Measurements from ENCODE around the gene ZFYVE9. TPM values are rescaled to one million over a fixed set of nuclear protein-coding genes. Genes with fewer than 3 reads are reported as not detected.

The ZFYVE9 gene
- total RNA-seq, 1 experiment from 2014 or later = 28.4 TPM

DNA sequence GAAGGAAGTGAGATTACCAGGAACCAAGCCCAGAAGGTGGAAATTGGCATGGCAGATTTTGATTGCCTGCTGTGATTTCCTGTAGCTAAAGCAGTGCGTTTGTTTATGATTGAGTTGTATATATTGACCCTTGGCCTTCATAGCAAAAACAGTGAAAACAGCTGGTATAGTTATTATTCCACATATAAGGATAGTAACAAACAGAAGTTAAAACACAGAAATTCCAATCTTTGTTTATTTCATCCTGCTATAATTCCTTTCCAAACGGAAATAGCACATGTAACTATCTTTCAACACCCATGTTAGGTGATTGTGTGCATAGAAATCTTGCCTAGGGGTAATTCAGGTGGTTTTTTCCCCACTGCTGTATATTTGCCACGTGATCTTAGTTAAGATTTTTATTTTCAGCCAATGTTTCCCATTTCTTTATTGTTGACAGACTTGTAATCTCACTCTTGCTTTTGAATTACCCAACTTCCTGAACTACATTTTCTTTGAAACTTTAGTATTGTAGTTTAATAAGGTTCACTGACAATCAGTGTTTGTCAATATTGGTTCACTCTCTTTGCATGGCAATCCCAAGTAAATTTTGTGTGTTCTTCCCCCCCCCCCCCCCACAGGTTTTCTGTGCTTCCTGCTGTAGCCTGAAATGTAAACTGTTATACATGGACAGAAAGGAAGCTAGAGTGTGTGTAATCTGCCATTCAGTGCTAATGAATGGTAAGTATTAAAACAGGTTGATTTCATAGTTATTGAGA is 121.4 kb downstream of the ZFYVE9 start:
- H4K91ac ChIP-seq (ENCODE audit: insufficient read length, low read depth, low read length) = no peak overlapping the region
- H3K4me2 ChIP-seq (ENCODE audit: insufficient read depth, insufficient read length, low read length) = no peak overlapping the region
- H3K79me1 ChIP-seq (ENCODE audit: insufficient read depth, low read depth, low read length, poor library complexity, severe bottlenecking) = no peaks in the 10 kb centered on the region
- H3K9me3 Mint-ChIP-seq = no peaks in the 10 kb centered on the region
- no peak overlapping the region for H2BK5ac ChIP-seq (ENCODE audit: insufficient read length, low read length)
- no peak overlapping the region for H2BK120ac ChIP-seq (ENCODE audit: low read depth, low read length, poor library complexity, severe bottlenecking)
- H3K14ac ChIP-seq (ENCODE audit: insufficient read depth, low read length) = no peak overlapping the region
- no peak overlapping the region for H3K27ac ChIP-seq (ENCODE audit: insufficient read length, low read depth, low read length)
- H3K4me1 ChIP-seq (ENCODE audit: insufficient read depth, low read length) = no peaks in the 10 kb centered on the region
- H3K9me3 ChIP-seq (ENCODE audit: control insufficient read depth, low read depth, low read length) = no peaks in the 10 kb centered on the region
- no peak overlapping the region for H3K23ac ChIP-seq (ENCODE audit: insufficient read length, low read depth, low read length)
- peaks cover 7% of the 10 kb centered on the region in 2 experiments for H3K4me1 Mint-ChIP-seq
- H4K20me1 ChIP-seq (ENCODE audit: control insufficient read depth, insufficient read depth, insufficient read length) = no peaks in the 10 kb centered on the region
- no peak overlapping the region for H3K9ac ChIP-seq (ENCODE audit: extremely low read depth, insufficient read length, low read length)
- no peaks in the 10 kb centered on the region for H3K79me2 ChIP-seq (ENCODE audit: insufficient read depth, low read length)
- WGBS (ENCODE audit: extremely low coverage, insufficient read length, low lambda C conversion rate) = no CpG with 5 or more reads among the region's 3 CpGs
- H3K56ac ChIP-seq (ENCODE audit: insufficient read length, low read depth, low read length) = no peak overlapping the region
- no peaks in the 10 kb centered on the region for H3K27me3 ChIP-seq (ENCODE audit: insufficient read depth, low read length)
- H3K4ac ChIP-seq (ENCODE audit: low read depth, low read length) = no peak overlapping the region
- no peak overlapping the region for H3K27ac Mint-ChIP-seq
- H2BK20ac ChIP-seq (ENCODE audit: low read depth, low read length, poor library complexity, severe bottlenecking) = no peak overlapping the region
- H3T11ph ChIP-seq (ENCODE audit: low read length) = no peak overlapping the region
- H3K18ac ChIP-seq (ENCODE audit: insufficient read length, low read depth, low read length) = no peak overlapping the region
- no peak overlapping the region for H2AFZ ChIP-seq (ENCODE audit: low read length)
- H3K27me3 Mint-ChIP-seq (ENCODE audit: low read depth) = no peaks in the 10 kb centered on the region
- no peak overlapping the region for H2BK15ac ChIP-seq (ENCODE audit: low read depth, low read length)
- H2BK12ac ChIP-seq (ENCODE audit: insufficient read length, low read depth, low read length) = no peak overlapping the region
- H4K5ac ChIP-seq (ENCODE audit: insufficient read length, low read depth, low read length) = no peak overlapping the region
- no peak overlapping the region for H3K4me3 Mint-ChIP-seq
- H3K23me2 ChIP-seq (ENCODE audit: insufficient read length, low read depth, low read length, poor library complexity, severe bottlenecking) = no peaks in the 10 kb centered on the region
- DNase-seq = no peak
- TF ChIP-seq, protein P1, sequence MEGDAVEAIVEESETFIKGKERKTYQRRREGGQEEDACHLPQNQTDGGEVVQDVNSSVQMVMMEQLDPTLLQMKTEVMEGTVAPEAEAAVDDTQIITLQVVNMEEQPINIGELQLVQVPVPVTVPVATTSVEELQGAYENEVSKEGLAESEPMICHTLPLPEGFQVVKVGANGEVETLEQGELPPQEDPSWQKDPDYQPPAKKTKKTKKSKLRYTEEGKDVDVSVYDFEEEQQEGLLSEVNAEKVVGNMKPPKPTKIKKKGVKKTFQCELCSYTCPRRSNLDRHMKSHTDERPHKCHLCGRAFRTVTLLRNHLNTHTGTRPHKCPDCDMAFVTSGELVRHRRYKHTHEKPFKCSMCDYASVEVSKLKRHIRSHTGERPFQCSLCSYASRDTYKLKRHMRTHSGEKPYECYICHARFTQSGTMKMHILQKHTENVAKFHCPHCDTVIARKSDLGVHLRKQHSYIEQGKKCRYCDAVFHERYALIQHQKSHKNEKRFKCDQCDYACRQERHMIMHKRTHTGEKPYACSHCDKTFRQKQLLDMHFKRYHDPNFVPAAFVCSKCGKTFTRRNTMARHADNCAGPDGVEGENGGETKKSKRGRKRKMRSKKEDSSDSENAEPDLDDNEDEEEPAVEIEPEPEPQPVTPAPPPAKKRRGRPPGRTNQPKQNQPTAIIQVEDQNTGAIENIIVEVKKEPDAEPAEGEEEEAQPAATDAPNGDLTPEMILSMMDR (conservative IDR thresholded peaks at IDR 0.05) = no peak
- H3K36me3 Mint-ChIP-seq (ENCODE audit: insufficient read depth in 1 of 3, low read depth in 3 of 3) = no peaks in the 10 kb centered on the region
- no peak overlapping the region for H2AK5ac ChIP-seq (ENCODE audit: insufficient read length, low read length)
- no peak overlapping the region for H4K8ac ChIP-seq (replicated peaks; ENCODE audit: insufficient read length, low read depth, low read length)
